Neural cell (in vitro differentiated cells): ENCODE results near the gene TMEM167B. TPM values are rescaled to one million over a fixed set of nuclear protein-coding genes. Genes with fewer than 3 reads are reported as not detected.

Source experiments
- H2AFZ ChIP-seq: fragments of 200-600, 300-800 bp; sonication (generic), shearing (Covaris generic); 2 replicates; pipeline ENCODE4 v1.6.0; 2014; ENCODE audit warnings: low read depth, mild to moderate bottlenecking, antibody characterized with exemption, low read length, moderate library complexity
- H3F3A ChIP-seq: fragments of 200-600 bp; shearing (Covaris generic); 2 replicates; pipeline ENCODE4 v1.6.1; 2016; ENCODE audit warnings: mild to moderate bottlenecking, moderate library complexity, mixed read lengths, antibody characterized with exemption, low read length; ENCODE audit not compliant: insufficient read depth, poor library complexity, severe bottlenecking
- H3K27ac ChIP-seq: fragments of 200-600, 300-800 bp; sonication (generic), shearing (Covaris generic); 2 replicates; pipeline ENCODE4 v1.5.1; 2014; ENCODE audit warnings: mild to moderate bottlenecking, low read length, moderate library complexity
- H3K27me3 ChIP-seq: fragments of 300-800, 200-600 bp; sonication (generic), shearing (Covaris generic); 2 replicates; pipeline ENCODE4 v1.6.0; 2014; ENCODE audit warnings: mild to moderate bottlenecking, low read depth, low read length, moderate library complexity; ENCODE audit not compliant: insufficient read depth
- H3K36me3 ChIP-seq: fragments of 300-800, 200-600 bp; sonication (generic), shearing (Covaris generic); 2 replicates; pipeline ENCODE4 v1.5.1; 2014; ENCODE audit warnings: mild to moderate bottlenecking, antibody characterized with exemption, low read length, moderate library complexity; ENCODE audit not compliant: insufficient read depth
- H3K4me2 ChIP-seq: fragments of 300-800, 200-600 bp; sonication (generic), shearing (Covaris generic); 2 replicates; pipeline ENCODE4 v1.6.0; 2014; ENCODE audit warnings: mild to moderate bottlenecking, low read length
- H3K4me3 ChIP-seq: fragments of 300-800, 200-600 bp; sonication (generic), shearing (Covaris generic); 2 replicates; pipeline ENCODE4 v1.5.1; 2014; ENCODE audit warnings: mild to moderate bottlenecking, low read length, moderate library complexity
- H3K79me2 ChIP-seq: fragments of 200-600 bp; shearing (Covaris generic); replicated peaks from 2 replicates; pipeline ENCODE4 v1.6.0; 2014; ENCODE audit warnings: mild to moderate bottlenecking, low read length, moderate library complexity; ENCODE audit not compliant: insufficient read depth
- H3K9ac ChIP-seq: fragments of 300-800, 200-600 bp; sonication (generic), shearing (Covaris generic); 2 replicates; pipeline ENCODE4 v1.6.1; 2016; ENCODE audit warnings: mild to moderate bottlenecking, low read length, mixed read lengths
- H3K9me2 ChIP-seq: fragments of 200-600 bp; shearing (Covaris generic); 2 replicates; pipeline ENCODE4 v1.6.1; 2016; ENCODE audit warnings: mild to moderate bottlenecking, low read length, mixed read lengths; ENCODE audit not compliant: insufficient read depth
- H3K9me3 ChIP-seq: fragments of 200-600, 300-800 bp; sonication (generic), shearing (Covaris generic); 2 replicates; pipeline ENCODE4 v1.6.1; 2016; ENCODE audit warnings: mild to moderate bottlenecking, mixed run types, low read length, moderate library complexity, mixed read lengths
- H4K20me1 ChIP-seq: fragments of 200-600 bp; shearing (Covaris generic); 2 replicates; pipeline ENCODE4 v1.6.1; 2016; ENCODE audit warnings: mild to moderate bottlenecking, mixed run types; ENCODE audit not compliant: insufficient read depth
- EP300 ChIP-seq: fragments of 450-650 bp; conservative IDR thresholded peaks from 2 replicates; pipeline ENCODE4 v1.6.1; 2014; ENCODE audit warnings: antibody characterized with exemption, mild to moderate bottlenecking, moderate library complexity; ENCODE audit not compliant: poor library complexity, severe bottlenecking
- EZH2 ChIP-seq: fragments of 200-600, 300-800 bp; shearing (Covaris generic), sonication (generic); IDR thresholded peaks from 2 replicates; pipeline ENCODE4 v1.6.1; 2014; ENCODE audit warnings: antibody characterized with exemption, low read length, borderline replicate concordance, mild to moderate bottlenecking; ENCODE audit not compliant: insufficient read depth, poor library complexity, severe bottlenecking
- MXI1 ChIP-seq: fragments of 450-650 bp; conservative IDR thresholded peaks from 2 replicates; pipeline ENCODE4 v1.6.1; 2014; ENCODE audit warnings: antibody characterized with exemption, mild to moderate bottlenecking; ENCODE audit not compliant: poor library complexity, severe bottlenecking
- POLR2AphosphoS5 ChIP-seq: IDR thresholded peaks from 2 replicates; pipeline ENCODE4 v1.6.1; 2012
- RAD21 ChIP-seq: fragments of 450-650 bp; conservative IDR thresholded peaks from 2 replicates; pipeline ENCODE4 v1.6.1; 2014; ENCODE audit warnings: antibody characterized with exemption, mild to moderate bottlenecking, moderate library complexity
- SMC3 ChIP-seq: fragments of 450-650 bp; conservative IDR thresholded peaks from 2 replicates; pipeline ENCODE4 v1.6.1; 2014; ENCODE audit warnings: antibody characterized with exemption, mild to moderate bottlenecking, moderate library complexity; ENCODE audit not compliant: poor library complexity
- TAF1 ChIP-seq: IDR thresholded peaks from 2 replicates; pipeline ENCODE4 v1.6.1; 2012; ENCODE audit warnings: low read depth
- polyA plus RNA-seq: library from polyadenylated mRNA; depleted of rRNA; stranded (reverse); fragments of >200 nt; gene quantifications from 2 replicates; pipeline ENCODE4 v1.2.3, GENCODE V29; 2014
- TF ChIP-seq, protein P1 (sequence below): IDR thresholded peaks from 2 replicates; pipeline ENCODE4 v1.6.1; 2012; ENCODE audit warnings: borderline replicate concordance
- TF ChIP-seq, protein P2 (sequence below): fragments of 450-650 bp; IDR thresholded peaks from 2 replicates; pipeline ENCODE4 v1.5.1; 2014; ENCODE audit warnings: antibody characterized with exemption, mild to moderate bottlenecking, moderate library complexity; ENCODE audit not compliant: poor library complexity, severe bottlenecking

TMEM167B gene
- polyA plus RNA-seq, 1 donor from 2014 or later: 53.9 TPM

DNA sequence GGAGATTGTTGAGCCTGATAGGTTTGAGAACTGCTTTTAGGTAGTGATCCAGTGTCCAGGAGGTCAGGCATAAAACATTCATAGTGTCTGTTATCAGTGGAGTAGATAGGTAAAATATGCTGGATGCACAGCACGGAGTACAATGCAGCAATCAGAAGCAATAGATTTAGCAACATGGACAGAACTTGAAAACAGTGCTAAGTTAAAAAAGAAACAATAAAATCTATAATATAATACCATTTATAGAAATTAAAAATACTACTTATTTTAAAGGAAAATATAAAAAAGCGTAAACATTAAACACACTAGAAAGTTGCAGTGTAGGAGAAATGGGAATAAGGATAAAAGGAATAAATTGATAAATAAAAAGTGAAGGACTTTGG lies 11.3 kb upstream of the TMEM167B start:
- no peak overlapping the region for H2AFZ ChIP-seq
- H4K20me1 ChIP-seq: no peaks in the 10 kb centered on the region
- peaks cover 13% of the 10 kb centered on the region for H3K79me2 ChIP-seq
- no peak overlapping the region for H3K27ac ChIP-seq
- no peak overlapping the region for H3K4me3 ChIP-seq
- no peaks in the 10 kb centered on the region for H3F3A ChIP-seq
- no peak overlapping the region for H3K9ac ChIP-seq
- no peaks in the 10 kb centered on the region for H3K36me3 ChIP-seq
- H3K9me2 ChIP-seq: no peaks in the 10 kb centered on the region
- H3K4me2 ChIP-seq: no peak overlapping the region
- H3K9me3 ChIP-seq: no peaks in the 10 kb centered on the region
- TF ChIP-seq MXI1: no peak
- TF ChIP-seq TAF1: no peak
- TF ChIP-seq SMC3: no peak
- TF ChIP-seq, protein P1, sequence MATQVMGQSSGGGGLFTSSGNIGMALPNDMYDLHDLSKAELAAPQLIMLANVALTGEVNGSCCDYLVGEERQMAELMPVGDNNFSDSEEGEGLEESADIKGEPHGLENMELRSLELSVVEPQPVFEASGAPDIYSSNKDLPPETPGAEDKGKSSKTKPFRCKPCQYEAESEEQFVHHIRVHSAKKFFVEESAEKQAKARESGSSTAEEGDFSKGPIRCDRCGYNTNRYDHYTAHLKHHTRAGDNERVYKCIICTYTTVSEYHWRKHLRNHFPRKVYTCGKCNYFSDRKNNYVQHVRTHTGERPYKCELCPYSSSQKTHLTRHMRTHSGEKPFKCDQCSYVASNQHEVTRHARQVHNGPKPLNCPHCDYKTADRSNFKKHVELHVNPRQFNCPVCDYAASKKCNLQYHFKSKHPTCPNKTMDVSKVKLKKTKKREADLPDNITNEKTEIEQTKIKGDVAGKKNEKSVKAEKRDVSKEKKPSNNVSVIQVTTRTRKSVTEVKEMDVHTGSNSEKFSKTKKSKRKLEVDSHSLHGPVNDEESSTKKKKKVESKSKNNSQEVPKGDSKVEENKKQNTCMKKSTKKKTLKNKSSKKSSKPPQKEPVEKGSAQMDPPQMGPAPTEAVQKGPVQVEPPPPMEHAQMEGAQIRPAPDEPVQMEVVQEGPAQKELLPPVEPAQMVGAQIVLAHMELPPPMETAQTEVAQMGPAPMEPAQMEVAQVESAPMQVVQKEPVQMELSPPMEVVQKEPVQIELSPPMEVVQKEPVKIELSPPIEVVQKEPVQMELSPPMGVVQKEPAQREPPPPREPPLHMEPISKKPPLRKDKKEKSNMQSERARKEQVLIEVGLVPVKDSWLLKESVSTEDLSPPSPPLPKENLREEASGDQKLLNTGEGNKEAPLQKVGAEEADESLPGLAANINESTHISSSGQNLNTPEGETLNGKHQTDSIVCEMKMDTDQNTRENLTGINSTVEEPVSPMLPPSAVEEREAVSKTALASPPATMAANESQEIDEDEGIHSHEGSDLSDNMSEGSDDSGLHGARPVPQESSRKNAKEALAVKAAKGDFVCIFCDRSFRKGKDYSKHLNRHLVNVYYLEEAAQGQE: no peak
- TF ChIP-seq POLR2AphosphoS5: no peak
- no peak for TF ChIP-seq EZH2
- TF ChIP-seq RAD21: no peak
- TF ChIP-seq EP300: no peak
- TF ChIP-seq, protein P2, sequence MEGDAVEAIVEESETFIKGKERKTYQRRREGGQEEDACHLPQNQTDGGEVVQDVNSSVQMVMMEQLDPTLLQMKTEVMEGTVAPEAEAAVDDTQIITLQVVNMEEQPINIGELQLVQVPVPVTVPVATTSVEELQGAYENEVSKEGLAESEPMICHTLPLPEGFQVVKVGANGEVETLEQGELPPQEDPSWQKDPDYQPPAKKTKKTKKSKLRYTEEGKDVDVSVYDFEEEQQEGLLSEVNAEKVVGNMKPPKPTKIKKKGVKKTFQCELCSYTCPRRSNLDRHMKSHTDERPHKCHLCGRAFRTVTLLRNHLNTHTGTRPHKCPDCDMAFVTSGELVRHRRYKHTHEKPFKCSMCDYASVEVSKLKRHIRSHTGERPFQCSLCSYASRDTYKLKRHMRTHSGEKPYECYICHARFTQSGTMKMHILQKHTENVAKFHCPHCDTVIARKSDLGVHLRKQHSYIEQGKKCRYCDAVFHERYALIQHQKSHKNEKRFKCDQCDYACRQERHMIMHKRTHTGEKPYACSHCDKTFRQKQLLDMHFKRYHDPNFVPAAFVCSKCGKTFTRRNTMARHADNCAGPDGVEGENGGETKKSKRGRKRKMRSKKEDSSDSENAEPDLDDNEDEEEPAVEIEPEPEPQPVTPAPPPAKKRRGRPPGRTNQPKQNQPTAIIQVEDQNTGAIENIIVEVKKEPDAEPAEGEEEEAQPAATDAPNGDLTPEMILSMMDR: no peak
- no peaks in the 10 kb centered on the region for H3K27me3 ChIP-seq

DNA sequence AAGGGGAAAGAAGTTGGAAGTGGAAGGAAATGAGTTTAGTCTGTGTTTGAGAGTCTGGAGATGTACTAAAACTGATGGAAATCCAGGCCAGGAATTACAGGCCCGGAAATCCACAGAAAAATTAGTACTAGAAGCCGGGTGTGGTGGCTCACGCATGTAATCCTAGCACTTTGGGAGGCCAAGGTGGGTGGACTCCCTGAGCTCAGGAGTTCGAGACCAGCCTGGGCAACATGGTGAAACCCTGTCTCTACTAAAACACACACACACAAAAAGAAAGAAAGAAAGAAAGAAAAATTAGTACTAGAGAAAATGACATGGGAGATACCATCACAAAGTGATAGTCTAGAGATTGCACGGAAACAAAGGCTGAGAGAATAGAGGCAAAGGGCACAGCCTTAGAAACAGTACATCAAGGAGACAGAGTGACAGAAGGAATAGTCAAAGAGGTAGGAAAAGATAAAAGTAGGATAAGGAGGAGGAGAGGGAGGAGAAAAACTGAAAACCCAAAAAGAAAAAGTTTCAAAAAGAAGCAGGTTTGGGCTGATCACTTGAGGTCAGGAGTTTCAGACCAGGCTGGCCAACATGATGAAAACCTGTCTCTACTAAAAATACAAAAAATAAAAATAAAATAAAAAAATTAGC lies 10.0 kb upstream of the TMEM167B start:
- no peaks in the 10 kb centered on the region for H3K36me3 ChIP-seq
- H3K4me3 ChIP-seq: no peak overlapping the region
- H3K79me2 ChIP-seq: peaks cover 2% of the 10 kb centered on the region
- H3K4me2 ChIP-seq: no peak overlapping the region
- TF ChIP-seq MXI1 (no peak), SMC3 (no peak), POLR2AphosphoS5 (no peak), EP300 (no peak), EZH2 (no peak), TAF1 (no peak), RAD21 (no peak)
- TF ChIP-seq, protein P1: no peak
- TF ChIP-seq, protein P2: no peak
- no peaks in the 10 kb centered on the region for H3K27me3 ChIP-seq
- no peaks in the 10 kb centered on the region for H4K20me1 ChIP-seq
- H3K9me3 ChIP-seq: no peaks in the 10 kb centered on the region
- no peaks in the 10 kb centered on the region for H3F3A ChIP-seq
- no peak overlapping the region for H3K9ac ChIP-seq
- no peak overlapping the region for H3K27ac ChIP-seq
- H3K9me2 ChIP-seq: no peaks in the 10 kb centered on the region
- no peak overlapping the region for H2AFZ ChIP-seq
